SU-DHL-6 (cell line): ENCODE data around the gene EML6.

Experiments used
- H2AFZ ChIP-seq: fragments of 200-600 bp; sonication (generic); 2 replicates; pipeline ENCODE4 v1.6.1; 2014; ENCODE audit warnings: low read depth, mild to moderate bottlenecking, moderate library complexity, mixed read lengths, antibody characterized with exemption, low read length; ENCODE audit not compliant: severe bottlenecking
- H3F3A ChIP-seq: fragments of 200-600 bp; shearing (Covaris generic); 2 replicates; pipeline ENCODE4 v1.6.0; 2016; ENCODE audit warnings: antibody characterized with exemption, mild to moderate bottlenecking; ENCODE audit not compliant: insufficient read depth
- H3K27ac ChIP-seq: fragments of 200-600 bp; sonication (generic); 2 replicates; pipeline ENCODE4 v1.5.1; 2016; ENCODE audit warnings: low read depth, mild to moderate bottlenecking, low read length, moderate library complexity, mixed read lengths
- H3K27me3 ChIP-seq: fragments of 200-600 bp; sonication (generic), shearing (Covaris generic); 2 replicates; pipeline ENCODE4 v1.6.0; 2014; ENCODE audit warnings: mild to moderate bottlenecking, low read length
- H3K36me3 ChIP-seq: fragments of 200-600 bp; sonication (generic); 2 replicates; pipeline ENCODE4 v1.6.1; 2014; ENCODE audit warnings: mild to moderate bottlenecking, low read length, mixed read lengths
- H3K4me2 ChIP-seq: fragments of 300-600, 200-600 bp; shearing (Covaris generic), sonication (generic); 2 replicates; pipeline ENCODE4 v1.6.0; 2014; ENCODE audit warnings: low read length, low read depth, mild to moderate bottlenecking; ENCODE audit not compliant: poor library complexity, severe bottlenecking
- H3K4me3 ChIP-seq: fragments of 200-600 bp; sonication (generic); 2 replicates; pipeline ENCODE4 v1.5.1; 2014; ENCODE audit warnings: antibody characterized with exemption, low read length, mild to moderate bottlenecking, mixed read lengths; ENCODE audit not compliant: insufficient read depth, poor library complexity, severe bottlenecking
- H3K79me2 ChIP-seq: fragments of 200-600 bp; sonication (generic); 2 replicates; pipeline ENCODE4 v1.6.1; 2014; ENCODE audit warnings: mild to moderate bottlenecking, low read length, moderate library complexity; ENCODE audit not compliant: insufficient read depth
- H3K9ac ChIP-seq: fragments of 200-600 bp; sonication (generic); 2 replicates; pipeline ENCODE4 v1.7.0; 2014; ENCODE audit warnings: mild to moderate bottlenecking, low read length
- H3K9me2 ChIP-seq: fragments of 200-600 bp; sonication (generic); replicated peaks from 2 replicates; pipeline ENCODE4 v1.6.1; 2014; ENCODE audit warnings: low read length; ENCODE audit not compliant: insufficient read depth
- H3K9me3 ChIP-seq: fragments of 200-600 bp; sonication (generic); 2 replicates; pipeline ENCODE4 v1.6.1; 2014; ENCODE audit warnings: low read length, mixed read lengths; ENCODE audit not compliant: insufficient read depth
- H4K20me1 ChIP-seq: fragments of 200-600 bp; sonication (generic); 2 replicates; pipeline ENCODE4 v1.6.1; 2014; ENCODE audit warnings: low read depth, mild to moderate bottlenecking, antibody characterized with exemption, low read length, moderate library complexity, mixed read lengths
- CTCF ChIP-seq: fragments of 200-600 bp; sonication (generic); IDR thresholded peaks from one replicate; pipeline ENCODE4 v1.5.1; 2017; ENCODE audit warnings: antibody characterized with exemption, mild to moderate bottlenecking, low read length, moderate library complexity; ENCODE audit not compliant: insufficient read depth, poor library complexity, severe bottlenecking
- EZH2phosphoT487 ChIP-seq: fragments of 200-600 bp; sonication (generic), shearing (Covaris generic); conservative IDR thresholded peaks from 2 replicates; pipeline ENCODE4 v1.6.1; 2018; ENCODE audit warnings: mild to moderate bottlenecking, antibody characterized with exemption, low read length, moderate library complexity, mixed read lengths

Gene EML6

GRCh38 chr2:54948120-54948519, 224.7 kb downstream of the EML6 start:
- no peak for TF ChIP-seq CTCF
- TF ChIP-seq EZH2phosphoT487: no peak
- Histone ChIP-seq H3K9ac (no peak overlapping the region), H3K27ac (no peak overlapping the region)

GRCh38 chr2:54949431-54949830, 226.0 kb downstream of the EML6 start:
- TF ChIP-seq CTCF (no peak), EZH2phosphoT487 (no peak)
- H3K9ac ChIP-seq: no peak overlapping the region
- no peaks in the 10 kb centered on the region for H3K9me3 ChIP-seq
- no peaks in the 10 kb centered on the region for H3K36me3 ChIP-seq
- no peak overlapping the region for H3K4me2 ChIP-seq
- no peak overlapping the region for H3K4me3 ChIP-seq
- H3K27ac ChIP-seq: no peak overlapping the region
- no peaks in the 10 kb centered on the region for H3K79me2 ChIP-seq
- no peaks in the 10 kb centered on the region for H3F3A ChIP-seq
- H4K20me1 ChIP-seq: no peaks in the 10 kb centered on the region
- no peak overlapping the region for H2AFZ ChIP-seq
- H3K27me3 ChIP-seq: no peaks in the 10 kb centered on the region
- no peaks in the 10 kb centered on the region for H3K9me2 ChIP-seq

More at GRCh38 chr2:54948120-54948519, 224.7 kb downstream of the EML6 start:
- Histone ChIP-seq H4K20me1 (no peaks in the 10 kb centered on the region), H3K9me2 (no peaks in the 10 kb centered on the region), H3F3A (no peaks in the 10 kb centered on the region; the same call in 1 of the 2 replicates), H3K4me2 (no peak overlapping the region), H3K27me3 (no peaks in the 10 kb centered on the region), H3K4me3 (no peak overlapping the region), H2AFZ (no peak overlapping the region), H3K36me3 (no peaks in the 10 kb centered on the region), H3K9me3 (no peaks in the 10 kb centered on the region), H3K79me2 (no peaks in the 10 kb centered on the region)

- no peak overlapping the region for H3K4me3 ChIP-seq
- no peaks in the 10 kb centered on the region for H3K9me2 ChIP-seq
- H2AFZ ChIP-seq: no peak overlapping the region
- H3K9ac ChIP-seq: no peak overlapping the region
- no peaks in the 10 kb centered on the region for H4K20me1 ChIP-seq
- no peaks in the 10 kb centered on the region for H3K36me3 ChIP-seq
- no peaks in the 10 kb centered on the region for H3F3A ChIP-seq
- no peaks in the 10 kb centered on the region for H3K27me3 ChIP-seq
- TF ChIP-seq EZH2phosphoT487 (no peak), CTCF (no peak)
- H3K79me2 ChIP-seq: no peaks in the 10 kb centered on the region
- H3K9me3 ChIP-seq: no peaks in the 10 kb centered on the region
- H3K27ac ChIP-seq: no peak overlapping the region
- H3K4me2 ChIP-seq: no peak overlapping the region
These were observed 227.3 kb downstream of the EML6 start for GRCh38 chr2:54950811-54951210.

GRCh38 chr2:54952425-54952824, 229.0 kb downstream of the EML6 start:
- Histone ChIP-seq H3K27me3 (no peaks in the 10 kb centered on the region), H3K36me3 (no peaks in the 10 kb centered on the region), H3K9ac (no peak overlapping the region), H3F3A (no peaks in the 10 kb centered on the region), H3K9me3 (no peaks in the 10 kb centered on the region), H2AFZ (no peak overlapping the region), H3K27ac (no peak overlapping the region), H3K79me2 (no peaks in the 10 kb centered on the region), H4K20me1 (no peaks in the 10 kb centered on the region), H3K4me3 (no peak overlapping the region), H3K9me2 (no peaks in the 10 kb centered on the region), H3K4me2 (no peak overlapping the region)
- TF ChIP-seq CTCF (no peak), EZH2phosphoT487 (no peak)
